HEK293 (cell line): ENCODE data around the gene KRTAP5-11.

ENCODE experiments used
- GLIS1 ChIP-seq: fragments of 450-650 bp; formaldehyde crosslinking; IDR thresholded peaks from 2 replicates; pipeline ENCODE4 v1.5.1; 2016; ENCODE audit warnings: missing biosample characterization, missing genetic modification characterization
- MYNN ChIP-seq: fragments of 450-650 bp; formaldehyde crosslinking; IDR thresholded peaks from 2 replicates; pipeline ENCODE4 v1.5.1; 2016; ENCODE audit warnings: missing biosample characterization, missing genetic modification characterization, borderline replicate concordance
- REST ChIP-seq: fragments of 450-650 bp; formaldehyde crosslinking; IDR thresholded peaks from 2 replicates; pipeline ENCODE4 v1.5.1; 2016; ENCODE audit warnings: missing biosample characterization, missing genetic modification characterization
- TCF7L2 ChIP-seq: IDR thresholded peaks from 2 replicates; pipeline ENCODE4 v1.6.1; 2011; ENCODE audit warnings: low read depth, mild to moderate bottlenecking, inconsistent platforms, low read length, moderate library complexity, borderline replicate concordance
- ZBTB6 ChIP-seq: fragments of 450-650 bp; formaldehyde crosslinking; IDR thresholded peaks from 2 replicates; pipeline ENCODE4 v1.5.1; 2017; ENCODE audit warnings: missing biosample characterization, missing genetic modification characterization
- ZFP41 ChIP-seq: fragments of 450-650 bp; formaldehyde crosslinking; IDR thresholded peaks from 2 replicates; pipeline ENCODE4 v1.5.1; 2016; ENCODE audit warnings: missing biosample characterization, missing genetic modification characterization, borderline replicate concordance
- ZNF2 ChIP-seq: fragments of 450-650 bp; formaldehyde crosslinking; IDR thresholded peaks from 2 replicates; pipeline ENCODE4 v1.5.1; 2016; ENCODE audit warnings: missing biosample characterization, missing genetic modification characterization
- ZNF423 ChIP-seq: fragments of 450-650 bp; formaldehyde crosslinking; IDR thresholded peaks from 2 replicates; pipeline ENCODE4 v1.5.1; 2016; ENCODE audit warnings: missing biosample characterization, missing genetic modification characterization
- ZNF558 ChIP-seq: fragments of 450-650 bp; formaldehyde crosslinking; IDR thresholded peaks from 2 replicates; pipeline ENCODE4 v1.5.1; 2016; ENCODE audit warnings: missing biosample characterization, missing genetic modification characterization
- ZNF580 ChIP-seq: fragments of 450-650 bp; formaldehyde crosslinking; IDR thresholded peaks from 2 replicates; pipeline ENCODE4 v1.5.1; 2016; ENCODE audit warnings: missing biosample characterization, missing genetic modification characterization
- ZNF624 ChIP-seq: fragments of 450-650 bp; formaldehyde crosslinking; IDR thresholded peaks from 2 replicates; pipeline ENCODE4 v1.5.1; 2017; ENCODE audit warnings: missing biosample characterization, missing genetic modification characterization
- TF ChIP-seq, protein P1 (sequence below): fragments of 450-650 bp; formaldehyde crosslinking; IDR thresholded peaks from 2 replicates; pipeline ENCODE4 v1.5.1; 2016; ENCODE audit warnings: missing biosample characterization, missing genetic modification characterization
- TF ChIP-seq, protein P2 (sequence below): sonication (generic); formaldehyde crosslinking; IDR thresholded peaks from 2 replicates; pipeline ENCODE4 v1.8.1; 2022; ENCODE audit warnings: mild to moderate bottlenecking, moderate library complexity, missing genetic modification reagents

DNA sequence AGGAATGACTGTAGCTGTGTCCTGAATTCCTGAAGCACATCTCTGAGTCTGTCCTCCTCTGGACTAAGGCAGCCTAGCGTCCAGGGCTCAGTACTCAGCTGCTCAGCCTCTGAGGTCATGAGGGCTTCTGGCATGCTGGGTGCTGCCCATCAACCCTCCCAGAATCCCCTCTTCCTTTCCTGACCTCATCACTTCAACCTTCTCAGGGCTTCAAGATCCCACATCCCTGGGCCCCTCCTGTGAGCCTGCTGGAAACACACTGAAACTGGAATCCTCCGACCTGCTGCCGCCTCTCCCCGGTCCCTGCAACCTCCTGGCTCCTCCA is 44.0 kb downstream of the KRTAP5-11 start:
- no peak for TF ChIP-seq ZBTB6 (tag by site-specific recombination)
- TF ChIP-seq ZNF580 (tag by site-specific recombination) = no peak
- no peak for TF ChIP-seq ZNF624 (tag by site-specific recombination)
- TF ChIP-seq TCF7L2 = no peak
- TF ChIP-seq, protein P1, sequence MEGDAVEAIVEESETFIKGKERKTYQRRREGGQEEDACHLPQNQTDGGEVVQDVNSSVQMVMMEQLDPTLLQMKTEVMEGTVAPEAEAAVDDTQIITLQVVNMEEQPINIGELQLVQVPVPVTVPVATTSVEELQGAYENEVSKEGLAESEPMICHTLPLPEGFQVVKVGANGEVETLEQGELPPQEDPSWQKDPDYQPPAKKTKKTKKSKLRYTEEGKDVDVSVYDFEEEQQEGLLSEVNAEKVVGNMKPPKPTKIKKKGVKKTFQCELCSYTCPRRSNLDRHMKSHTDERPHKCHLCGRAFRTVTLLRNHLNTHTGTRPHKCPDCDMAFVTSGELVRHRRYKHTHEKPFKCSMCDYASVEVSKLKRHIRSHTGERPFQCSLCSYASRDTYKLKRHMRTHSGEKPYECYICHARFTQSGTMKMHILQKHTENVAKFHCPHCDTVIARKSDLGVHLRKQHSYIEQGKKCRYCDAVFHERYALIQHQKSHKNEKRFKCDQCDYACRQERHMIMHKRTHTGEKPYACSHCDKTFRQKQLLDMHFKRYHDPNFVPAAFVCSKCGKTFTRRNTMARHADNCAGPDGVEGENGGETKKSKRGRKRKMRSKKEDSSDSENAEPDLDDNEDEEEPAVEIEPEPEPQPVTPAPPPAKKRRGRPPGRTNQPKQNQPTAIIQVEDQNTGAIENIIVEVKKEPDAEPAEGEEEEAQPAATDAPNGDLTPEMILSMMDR (tag by site-specific recombination) = no peak
- TF ChIP-seq ZNF558 = no peak
- TF ChIP-seq, protein P2, sequence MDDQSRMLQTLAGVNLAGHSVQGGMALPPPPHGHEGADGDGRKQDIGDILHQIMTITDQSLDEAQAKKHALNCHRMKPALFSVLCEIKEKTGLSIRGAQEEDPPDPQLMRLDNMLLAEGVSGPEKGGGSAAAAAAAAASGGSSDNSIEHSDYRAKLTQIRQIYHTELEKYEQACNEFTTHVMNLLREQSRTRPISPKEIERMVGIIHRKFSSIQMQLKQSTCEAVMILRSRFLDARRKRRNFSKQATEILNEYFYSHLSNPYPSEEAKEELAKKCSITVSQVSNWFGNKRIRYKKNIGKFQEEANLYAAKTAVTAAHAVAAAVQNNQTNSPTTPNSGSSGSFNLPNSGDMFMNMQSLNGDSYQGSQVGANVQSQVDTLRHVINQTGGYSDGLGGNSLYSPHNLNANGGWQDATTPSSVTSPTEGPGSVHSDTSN (CRISPR knock-in tag) = no peak
- no peak for TF ChIP-seq MYNN (tag by site-specific recombination)
- TF ChIP-seq GLIS1 (tag by site-specific recombination) = no peak
- TF ChIP-seq ZFP41 = no peak
- TF ChIP-seq REST (tag by site-specific recombination) = no peak
- TF ChIP-seq ZNF2 = no peak
- TF ChIP-seq ZNF423 (tag by site-specific recombination) = no peak
